Mammary epithelial cell (primary cell): ENCODE results near the gene MCU.
"Not testable (repeated sequence)": the region's sequence is repeated elsewhere in the genome, so short reads cannot be mapped to it uniquely, and the experiment has no call there.

Source experiments
- EZH2 ChIP-seq: IDR thresholded peaks from 2 replicates; pipeline ENCODE4 v1.6.1; 2012; ENCODE audit warnings: low read length, inconsistent platforms, borderline replicate concordance
- TF ChIP-seq, protein P1 (sequence below), 2 donors: IDR thresholded peaks in 1 of 2; conservative IDR thresholded peaks in 1 of 2; 2 replicates each; pipeline ENCODE4 v1.5.1; 2011 to 2012; ENCODE audit warnings: inconsistent platforms in 2 of 2, low read length in 2 of 2, mild to moderate bottlenecking in 2 of 2, control low read depth in 1 of 2, low read depth in 1 of 2; ENCODE audit not compliant: insufficient read depth in 1 of 2; ENCODE audit errors: extremely low read depth in 1 of 2

DNA sequence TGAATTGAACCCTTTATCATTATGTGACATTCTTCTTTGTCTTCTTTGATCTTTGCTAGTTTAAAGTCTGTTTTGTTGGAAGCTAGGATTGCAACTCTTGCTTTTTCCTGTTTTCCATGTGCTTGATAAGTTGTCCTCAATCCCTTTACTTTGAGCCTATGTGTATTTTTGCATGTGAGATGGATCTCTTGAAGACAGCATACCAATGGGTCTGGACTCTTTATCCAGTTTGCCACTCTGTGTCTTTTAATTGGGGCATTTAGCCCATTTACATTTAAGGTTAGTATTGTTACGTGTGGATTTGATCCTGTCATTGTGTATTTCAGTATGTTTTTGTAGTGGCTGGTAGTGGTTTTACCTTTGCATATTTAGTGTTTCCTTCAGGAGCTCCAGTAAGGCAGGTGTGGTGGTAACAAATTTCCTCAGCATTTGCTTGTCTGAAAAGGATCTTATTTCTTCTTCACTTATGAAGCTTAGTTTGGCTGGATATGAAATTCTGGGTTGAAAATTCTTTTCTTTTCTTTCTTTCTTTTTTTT lies 229.3 kb downstream of the MCU start:
- not testable (repeated sequence) for TF ChIP-seq EZH2
- TF ChIP-seq, protein P1, sequence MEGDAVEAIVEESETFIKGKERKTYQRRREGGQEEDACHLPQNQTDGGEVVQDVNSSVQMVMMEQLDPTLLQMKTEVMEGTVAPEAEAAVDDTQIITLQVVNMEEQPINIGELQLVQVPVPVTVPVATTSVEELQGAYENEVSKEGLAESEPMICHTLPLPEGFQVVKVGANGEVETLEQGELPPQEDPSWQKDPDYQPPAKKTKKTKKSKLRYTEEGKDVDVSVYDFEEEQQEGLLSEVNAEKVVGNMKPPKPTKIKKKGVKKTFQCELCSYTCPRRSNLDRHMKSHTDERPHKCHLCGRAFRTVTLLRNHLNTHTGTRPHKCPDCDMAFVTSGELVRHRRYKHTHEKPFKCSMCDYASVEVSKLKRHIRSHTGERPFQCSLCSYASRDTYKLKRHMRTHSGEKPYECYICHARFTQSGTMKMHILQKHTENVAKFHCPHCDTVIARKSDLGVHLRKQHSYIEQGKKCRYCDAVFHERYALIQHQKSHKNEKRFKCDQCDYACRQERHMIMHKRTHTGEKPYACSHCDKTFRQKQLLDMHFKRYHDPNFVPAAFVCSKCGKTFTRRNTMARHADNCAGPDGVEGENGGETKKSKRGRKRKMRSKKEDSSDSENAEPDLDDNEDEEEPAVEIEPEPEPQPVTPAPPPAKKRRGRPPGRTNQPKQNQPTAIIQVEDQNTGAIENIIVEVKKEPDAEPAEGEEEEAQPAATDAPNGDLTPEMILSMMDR (conservative IDR thresholded peaks at IDR 0.05 in 1 of 2, IDR thresholded peaks at IDR 0.05 in 1 of 2; ENCODE audit: extremely low read depth in 1 of 2, insufficient read depth in 1 of 2, low read depth in 1 of 2, low read length in 2 of 2): not testable (repeated sequence)
